Measurements from ENCODE around the gene DISP3.
A peak's percentile ranks its signal among the peaks of the same experiment; 100 is the strongest.

- no peak for TF ChIP-seq E2F1 (CRISPR knock-in tag; IDR thresholded peaks at IDR 0.05)
- no peak for TF ChIP-seq TFE3 (CRISPR knock-in tag; IDR thresholded peaks at IDR 0.05)
- TF ChIP-seq MEIS2 (CRISPR knock-in tag; IDR thresholded peaks at IDR 0.05): no peak
- TF ChIP-seq USF2 (IDR thresholded peaks at IDR 0.05; ENCODE audit: low read depth, low read length): peak; percentile 24; the same call in 1 of the 2 replicates
- TF ChIP-seq USF2 (CRISPR knock-in tag; IDR thresholded peaks at IDR 0.05; ENCODE audit: borderline replicate concordance): no peak
- TF ChIP-seq ZNF644 (CRISPR knock-in tag; IDR thresholded peaks at IDR 0.05; ENCODE audit: low read depth): no peak
- TF ChIP-seq KLF13 (CRISPR knock-in tag; IDR thresholded peaks at IDR 0.05): no peak
- TF ChIP-seq SPEN (CRISPR knock-in tag; IDR thresholded peaks at IDR 0.05; ENCODE audit: low read depth): no peak
- TF ChIP-seq CBX5 (CRISPR knock-in tag; IDR thresholded peaks at IDR 0.05; ENCODE audit: borderline replicate concordance): no peak
These were observed 42.8 kb downstream of the DISP3 start for GRCh38 chr1:11521582-11522399.

Data from HepG2 (cell line).